Panc1 (cell line): ENCODE results near the gene B4GALNT1. TPM values are rescaled to one million over a fixed set of nuclear protein-coding genes. Genes with fewer than 3 reads are reported as not detected.
"Not testable (repeated sequence)": the region's sequence is repeated elsewhere in the genome, so short reads cannot be mapped to it uniquely, and the experiment has no call there.

Experiments used
- ATAC-seq: fragments of 200-7000 bp; cut with Tn5 transposase; 2 replicates; pipeline ENCODE4 v1.9.1; 2020; ENCODE audit warnings: mild to moderate bottlenecking, moderate library complexity
- BruUV-seq: library from RNA; stranded (reverse); fragments of 400-500 nt; replicated peaks from 2 replicates; lab custom pipeline; 2021; lab: Mats Ljungman, UMichigan
- CTCF ChIA-PET: fragments of 300-600 bp; sonication (Branson Sonifier 250); formaldehyde crosslinking; loops from one replicate; lab custom pipeline; 2022; ENCODE audit warnings: antibody characterized with exemption; lab: Charles Lee
- POLR2A ChIA-PET: fragments of 300-600 bp; sonication (Branson Sonifier 250); formaldehyde crosslinking; loops from one replicate; lab custom pipeline; 2022; ENCODE audit warnings: antibody characterized with exemption; lab: Charles Lee
- DNase-seq: peaks from one replicate; pipeline ENCODE4 v3.0.0-alpha.2; 2010; ENCODE audit warnings: low read depth, low spot score
- H3K27ac ChIP-seq: 2 replicates; pipeline ENCODE4 v1.5.1; 2011; ENCODE audit warnings: mild to moderate bottlenecking, low read length, inconsistent platforms
- H3K27me3 ChIP-seq: fragments of 200-500 bp; sonication (Bioruptor generic); 2 replicates; pipeline ENCODE4 v1.6.0; 2014; ENCODE audit warnings: low read length, inconsistent platforms; ENCODE audit not compliant: control insufficient read depth, insufficient read depth
- H3K36me3 ChIP-seq: fragments of 200-500 bp; sonication (Bioruptor generic); 2 replicates; pipeline ENCODE4 v1.5.1; 2014; ENCODE audit warnings: inconsistent platforms, mild to moderate bottlenecking, low read length, moderate library complexity; ENCODE audit not compliant: control insufficient read depth, insufficient read depth
- H3K4me1 ChIP-seq: 2 replicates; pipeline ENCODE4 v1.5.1; 2011; ENCODE audit warnings: inconsistent platforms, mild to moderate bottlenecking, low read length, moderate library complexity; ENCODE audit not compliant: control insufficient read depth, insufficient read depth
- H3K4me3 ChIP-seq, 2 experiments: 2 replicates each; pipeline ENCODE4 v1.5.1; 2011 to 2012; ENCODE audit warnings: low read depth in 2 of 2, low read length in 2 of 2, mild to moderate bottlenecking in 2 of 2, inconsistent platforms in 1 of 2, moderate library complexity in 1 of 2
- H3K9me3 ChIP-seq: fragments of 200-500 bp; sonication (Bioruptor generic); 2 replicates; pipeline ENCODE4 v1.5.1; 2014; ENCODE audit warnings: low read depth, mild to moderate bottlenecking, inconsistent platforms, low read length, moderate library complexity; ENCODE audit not compliant: control insufficient read depth, insufficient read depth
- CTCF ChIP-seq: fragments of 450-650 bp; IDR thresholded peaks from 2 replicates; pipeline ENCODE4 v1.5.1; 2017; ENCODE audit warnings: mild to moderate bottlenecking
- POLR2AphosphoS5 ChIP-seq: IDR thresholded peaks from 2 replicates; pipeline ENCODE4 v1.6.1; 2012; ENCODE audit warnings: mild to moderate bottlenecking, low read depth, low read length, moderate library complexity
- SIN3A ChIP-seq: IDR thresholded peaks from 2 replicates; pipeline ENCODE4 v1.6.1; 2012; ENCODE audit warnings: low read depth, mild to moderate bottlenecking, low read length, moderate library complexity, borderline replicate concordance; ENCODE audit not compliant: insufficient read depth
- TCF7L2 ChIP-seq: IDR thresholded peaks from 2 replicates; pipeline ENCODE4 v1.6.1; 2011; ENCODE audit warnings: mild to moderate bottlenecking, low read depth, low read length, inconsistent platforms
- in situ Hi-C: cut with HindIII; loops from 2 replicates; pipeline ENCODE4 v1.10.0; 2016; ENCODE audit warnings: low sequenced_read_pairs, low pct_unique_long_range_greater_than_20kb
- intact Hi-C: fragments of 100-400 bp; cut with micrococcal nuclease; formaldehyde crosslinking; loops from one replicate; pipeline ENCODE4 v1.10.0; 2022; ENCODE audit not compliant: unreplicated experiment
- total RNA-seq: library from RNA; stranded (reverse); gene quantifications from one replicate; pipeline ENCODE4 v1.2.1, GENCODE V29; 2021; ENCODE audit not compliant: unreplicated experiment
- TF ChIP-seq, protein P1 (sequence below), 2 experiments: IDR thresholded peaks; 2 replicates each; pipeline ENCODE4 v1.6.1; 2011 to 2012; ENCODE audit warnings: low read depth in 2 of 2, control low read depth in 1 of 2, low read length in 1 of 2, mild to moderate bottlenecking in 1 of 2, moderate library complexity in 1 of 2; ENCODE audit not compliant: insufficient read depth in 1 of 2

Gene B4GALNT1
- total RNA-seq, 1 experiment from 2014 or later, result 48.6 TPM

DNA sequence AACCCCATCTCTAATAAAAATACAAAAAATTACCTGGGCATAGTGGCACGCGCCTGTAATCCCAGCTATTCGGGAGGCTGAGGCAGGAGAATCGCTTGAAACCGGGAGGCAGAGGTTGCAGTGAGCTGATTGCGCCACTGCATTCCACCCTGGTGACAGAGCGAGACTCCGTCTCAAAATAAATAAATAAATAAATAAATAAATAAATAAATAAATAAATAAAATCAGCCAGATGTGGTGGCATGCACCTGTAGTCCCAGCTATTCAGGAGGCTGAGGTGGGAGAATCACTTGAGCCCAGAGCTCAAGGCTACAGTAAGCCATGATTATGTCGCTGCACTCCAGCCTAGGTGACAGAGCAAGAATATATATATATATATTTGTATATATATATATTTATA lies 44.9 kb upstream of the B4GALNT1 start:
- ATAC-seq, H3K27me3 ChIP-seq, POLR2A ChIA-PET, H3K4me3 ChIP-seq, in situ Hi-C loops, BruUV-seq, H3K27ac ChIP-seq, H3K9me3 ChIP-seq, H3K36me3 ChIP-seq, DNase-seq, H3K4me1 ChIP-seq, intact Hi-C loops: not testable (repeated sequence)
- CTCF ChIA-PET, result interaction anchor here (0.5 to 0.7 kb wide), 2 partner anchors 15 to 225 kb away, joined by 3 to 4 read pairs; no protein-coding TSS in a partner anchor

DNA sequence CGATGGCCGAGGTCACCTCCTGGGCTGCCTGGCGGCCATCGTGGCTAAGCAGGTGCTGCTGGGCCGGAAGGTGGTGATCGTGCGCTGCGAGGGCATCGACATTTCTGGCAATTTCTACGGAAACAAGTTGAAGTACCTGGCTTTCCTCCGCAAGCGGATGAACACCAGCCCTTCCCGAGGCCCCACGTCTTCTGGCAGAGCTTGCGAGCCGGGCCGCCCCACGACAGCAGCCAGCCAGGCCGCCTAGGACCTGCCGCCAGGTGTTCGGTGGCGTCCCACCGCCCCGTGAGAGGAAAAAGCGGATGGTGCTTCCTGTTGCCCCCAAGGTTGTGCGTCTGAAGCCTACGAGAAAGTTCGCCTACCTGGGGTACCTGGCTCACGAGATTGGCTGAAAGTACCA lies 41.7 kb upstream of the B4GALNT1 start:
- ChIA-PET CTCF (no interaction called here), POLR2A (no interaction called here)
- DNase-seq (no peak), ATAC-seq (no peak)
- H3K4me3 ChIP-seq, result no peak overlapping the region
- intact Hi-C loops (no loop called here), in situ Hi-C loops (no loop called here)
- H3K27me3 ChIP-seq, result no peaks in the 10 kb centered on the region
- no peak overlapping the region for H3K27ac ChIP-seq
- no peaks in the 10 kb centered on the region for H3K9me3 ChIP-seq
- BruUV-seq, result no TSS peak
- no peaks in the 10 kb centered on the region for H3K36me3 ChIP-seq
- TF ChIP-seq POLR2AphosphoS5 (no peak), SIN3A (no peak), TCF7L2 (no peak), CTCF (no peak)
- TF ChIP-seq, protein P1, sequence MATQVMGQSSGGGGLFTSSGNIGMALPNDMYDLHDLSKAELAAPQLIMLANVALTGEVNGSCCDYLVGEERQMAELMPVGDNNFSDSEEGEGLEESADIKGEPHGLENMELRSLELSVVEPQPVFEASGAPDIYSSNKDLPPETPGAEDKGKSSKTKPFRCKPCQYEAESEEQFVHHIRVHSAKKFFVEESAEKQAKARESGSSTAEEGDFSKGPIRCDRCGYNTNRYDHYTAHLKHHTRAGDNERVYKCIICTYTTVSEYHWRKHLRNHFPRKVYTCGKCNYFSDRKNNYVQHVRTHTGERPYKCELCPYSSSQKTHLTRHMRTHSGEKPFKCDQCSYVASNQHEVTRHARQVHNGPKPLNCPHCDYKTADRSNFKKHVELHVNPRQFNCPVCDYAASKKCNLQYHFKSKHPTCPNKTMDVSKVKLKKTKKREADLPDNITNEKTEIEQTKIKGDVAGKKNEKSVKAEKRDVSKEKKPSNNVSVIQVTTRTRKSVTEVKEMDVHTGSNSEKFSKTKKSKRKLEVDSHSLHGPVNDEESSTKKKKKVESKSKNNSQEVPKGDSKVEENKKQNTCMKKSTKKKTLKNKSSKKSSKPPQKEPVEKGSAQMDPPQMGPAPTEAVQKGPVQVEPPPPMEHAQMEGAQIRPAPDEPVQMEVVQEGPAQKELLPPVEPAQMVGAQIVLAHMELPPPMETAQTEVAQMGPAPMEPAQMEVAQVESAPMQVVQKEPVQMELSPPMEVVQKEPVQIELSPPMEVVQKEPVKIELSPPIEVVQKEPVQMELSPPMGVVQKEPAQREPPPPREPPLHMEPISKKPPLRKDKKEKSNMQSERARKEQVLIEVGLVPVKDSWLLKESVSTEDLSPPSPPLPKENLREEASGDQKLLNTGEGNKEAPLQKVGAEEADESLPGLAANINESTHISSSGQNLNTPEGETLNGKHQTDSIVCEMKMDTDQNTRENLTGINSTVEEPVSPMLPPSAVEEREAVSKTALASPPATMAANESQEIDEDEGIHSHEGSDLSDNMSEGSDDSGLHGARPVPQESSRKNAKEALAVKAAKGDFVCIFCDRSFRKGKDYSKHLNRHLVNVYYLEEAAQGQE (IDR thresholded peaks at IDR 0.05; ENCODE audit: insufficient read depth in 1 of 2, low read depth in 2 of 2, low read length in 1 of 2), result no peak
- H3K4me1 ChIP-seq, result no peaks in the 10 kb centered on the region

GRCh38 chr12:57672801-57673200 lies 39.8 kb upstream of the B4GALNT1 start:
- no TSS peak for BruUV-seq
- H3K27me3 ChIP-seq, result no peaks in the 10 kb centered on the region
- no peaks in the 10 kb centered on the region for H3K36me3 ChIP-seq
- no peak overlapping the region for H3K4me3 ChIP-seq
- intact Hi-C loops, result no loop called here
- ChIA-PET CTCF (no interaction called here), POLR2A (no interaction called here)
- no peaks in the 10 kb centered on the region for H3K4me1 ChIP-seq
- DNase-seq (no peak), ATAC-seq (no peak)
- no peak for TF ChIP-seq TCF7L2
- TF ChIP-seq, protein P1 (IDR thresholded peaks at IDR 0.05; ENCODE audit: insufficient read depth in 1 of 2, low read depth in 2 of 2, low read length in 1 of 2), result no peak
- TF ChIP-seq SIN3A, result no peak
- no peak for TF ChIP-seq POLR2AphosphoS5
- no peak for TF ChIP-seq CTCF
- in situ Hi-C loops, result no loop called here
- no peak overlapping the region for H3K27ac ChIP-seq
- no peaks in the 10 kb centered on the region for H3K9me3 ChIP-seq

DNA sequence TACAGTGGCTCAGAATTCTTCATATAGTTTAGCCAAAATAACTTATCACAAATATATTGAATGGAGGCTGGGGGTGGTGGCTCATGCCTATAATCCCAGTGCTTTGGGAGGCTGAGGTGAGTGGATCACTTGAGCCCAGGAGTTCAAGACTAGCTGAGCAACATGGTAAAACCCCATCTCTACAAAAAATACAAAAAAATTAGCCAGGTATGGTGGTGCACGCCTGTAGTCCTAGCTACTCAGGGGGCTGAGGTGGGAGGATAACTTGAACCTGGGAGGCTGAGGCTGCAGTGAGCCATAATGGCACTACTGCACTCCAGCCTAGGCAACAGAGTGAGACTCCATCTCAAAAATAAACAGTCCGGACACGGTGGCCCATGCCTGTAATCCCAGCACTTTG lies 38.8 kb upstream of the B4GALNT1 start:
- H3K27me3 ChIP-seq, BruUV-seq, DNase-seq, POLR2A ChIA-PET, H3K27ac ChIP-seq, H3K4me1 ChIP-seq, in situ Hi-C loops, H3K4me3 ChIP-seq, H3K36me3 ChIP-seq, H3K9me3 ChIP-seq, CTCF ChIA-PET, intact Hi-C loops, ATAC-seq: not testable (repeated sequence)
